Endothelial cell (in vitro differentiated cells): ENCODE measurements around the gene ZNG1B. TPM values are rescaled to one million over a fixed set of nuclear protein-coding genes. Genes with fewer than 3 reads are reported as not detected.
"Not testable (repeated sequence)": the region's sequence is repeated elsewhere in the genome, so short reads cannot be mapped to it uniquely, and the experiment has no call there.

ENCODE experiments used
- DNase-seq: peaks from one replicate; pipeline ENCODE4 v3.0.0; 2021; ENCODE audit warnings: low spot score
- H3K27ac Mint-ChIP-seq: one replicate; pipeline ENCODE4 v1.8.0; 2021; ENCODE audit warnings: mixed read lengths, inconsistent platforms; ENCODE audit not compliant: unreplicated experiment
- H3K27me3 Mint-ChIP-seq: one replicate; pipeline ENCODE4 v1.8.0; 2021; ENCODE audit warnings: mild to moderate bottlenecking, moderate library complexity, mixed read lengths, inconsistent platforms; ENCODE audit not compliant: unreplicated experiment
- H3K36me3 Mint-ChIP-seq: one replicate; pipeline ENCODE4 v1.8.0; 2021; ENCODE audit warnings: mild to moderate bottlenecking, low read depth, mixed read lengths, inconsistent platforms; ENCODE audit not compliant: unreplicated experiment
- H3K4me1 Mint-ChIP-seq: one replicate; pipeline ENCODE4 v1.8.0; 2021; ENCODE audit warnings: mild to moderate bottlenecking, mixed read lengths, inconsistent platforms; ENCODE audit not compliant: unreplicated experiment
- H3K4me3 Mint-ChIP-seq: one replicate; pipeline ENCODE4 v1.8.0; 2021; ENCODE audit warnings: mild to moderate bottlenecking, mixed read lengths, inconsistent platforms; ENCODE audit not compliant: unreplicated experiment
- H3K9me3 Mint-ChIP-seq: one replicate; pipeline ENCODE4 v1.8.0; 2021; ENCODE audit warnings: mixed read lengths, inconsistent platforms; ENCODE audit not compliant: unreplicated experiment
- long read RNA-seq: library from polyadenylated mRNA; unstranded; transcript quantifications from one replicate; pipeline ENCODE4 v2.0.0, GENCODE V29; 2020; ENCODE audit not compliant: unreplicated experiment
- total RNA-seq: library from RNA; stranded (reverse); fragmentation: NEBNext Ultra II Directional; extraction: Animal tissue kit (Norgen Biotek cat#: 25700); gene quantifications from one replicate; pipeline ENCODE4 v1.2.1, GENCODE V29; 2021; ENCODE audit not compliant: unreplicated experiment
- TF ChIP-seq, protein P1 (sequence below): fragments of 200-600 bp; sonication (generic); IDR thresholded peaks from one replicate; pipeline ENCODE4 v1.5.0; 2021; ENCODE audit warnings: antibody characterized with exemption; ENCODE audit not compliant: unreplicated experiment

ZNG1B gene
- 29.3 TPM for total RNA-seq
- long read RNA-seq, transcript CBWD2-201 (15 exons, 1,812 nt) = major isoform, 21 of 41 reads
- long read RNA-seq, transcript CBWD2-202 (16 exons, 1,740 nt) = minor isoform, 5 of 41 reads
- long read RNA-seq, partial matches to known transcripts = 2 of 41 reads
- long read RNA-seq, other reads (novel, unspliced or antisense) = 9 of 41 reads

DNA sequence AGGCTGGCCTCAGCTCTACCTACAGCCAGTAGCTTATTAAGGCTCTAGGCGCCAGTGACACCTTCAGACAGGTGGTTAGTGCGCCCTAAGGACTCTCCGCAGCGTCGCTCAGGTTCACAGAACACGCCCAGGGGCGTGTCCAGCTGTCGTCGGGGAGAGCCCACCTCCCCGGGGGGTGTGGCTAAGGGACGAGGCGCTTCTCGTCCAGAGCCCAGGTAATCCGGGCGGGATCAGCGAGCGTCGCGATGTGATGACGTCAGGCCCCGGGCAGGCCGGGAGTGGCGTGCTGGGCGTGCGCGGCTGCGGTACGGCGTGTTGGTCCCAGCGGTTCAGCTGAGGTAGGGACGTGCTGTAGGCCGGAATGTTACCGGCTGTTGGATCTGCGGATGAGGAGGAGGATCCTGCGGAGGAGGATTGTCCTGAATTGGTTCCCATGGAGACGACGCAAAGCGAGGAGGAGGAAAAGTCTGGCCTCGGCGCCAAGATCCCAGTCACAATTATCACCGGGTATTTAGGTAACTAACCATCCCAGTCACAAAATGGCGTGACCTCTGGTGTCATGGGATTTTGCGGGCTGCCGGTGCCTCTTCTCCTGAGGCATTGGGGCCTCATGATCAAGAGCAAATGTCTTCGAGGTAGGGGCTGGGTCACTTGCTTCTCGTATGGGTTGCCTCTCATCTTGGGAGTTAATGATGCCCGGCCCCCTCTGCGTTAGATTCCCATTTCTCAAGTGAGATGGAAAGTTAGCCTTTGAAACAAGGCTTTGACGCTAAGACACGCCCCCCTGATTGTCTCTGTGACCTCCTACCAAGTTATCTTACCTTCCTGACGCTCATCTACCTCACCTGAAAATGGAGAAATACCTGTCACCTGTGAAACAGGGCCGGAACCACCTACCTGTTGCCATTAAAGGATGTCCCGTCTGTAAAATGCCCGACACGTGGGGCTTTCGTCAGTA is at the start of gene ZNG1B:
ZNG1B (plus strand) TSS at position 184 of the 958 bp plus-strand sequence; CDS start at position 362, 178 bp downstream.
- not testable (repeated sequence) for H3K36me3 Mint-ChIP-seq, H3K4me1 Mint-ChIP-seq, H3K9me3 Mint-ChIP-seq, H3K27me3 Mint-ChIP-seq
- DNase-seq = peak; percentile 60
- Mint-ChIP-seq H3K4me3 (peak within 1 kb of the TSS; percentile 96), H3K27ac (peak within 1 kb of the TSS; percentile 94)

- TF ChIP-seq, protein P1, sequence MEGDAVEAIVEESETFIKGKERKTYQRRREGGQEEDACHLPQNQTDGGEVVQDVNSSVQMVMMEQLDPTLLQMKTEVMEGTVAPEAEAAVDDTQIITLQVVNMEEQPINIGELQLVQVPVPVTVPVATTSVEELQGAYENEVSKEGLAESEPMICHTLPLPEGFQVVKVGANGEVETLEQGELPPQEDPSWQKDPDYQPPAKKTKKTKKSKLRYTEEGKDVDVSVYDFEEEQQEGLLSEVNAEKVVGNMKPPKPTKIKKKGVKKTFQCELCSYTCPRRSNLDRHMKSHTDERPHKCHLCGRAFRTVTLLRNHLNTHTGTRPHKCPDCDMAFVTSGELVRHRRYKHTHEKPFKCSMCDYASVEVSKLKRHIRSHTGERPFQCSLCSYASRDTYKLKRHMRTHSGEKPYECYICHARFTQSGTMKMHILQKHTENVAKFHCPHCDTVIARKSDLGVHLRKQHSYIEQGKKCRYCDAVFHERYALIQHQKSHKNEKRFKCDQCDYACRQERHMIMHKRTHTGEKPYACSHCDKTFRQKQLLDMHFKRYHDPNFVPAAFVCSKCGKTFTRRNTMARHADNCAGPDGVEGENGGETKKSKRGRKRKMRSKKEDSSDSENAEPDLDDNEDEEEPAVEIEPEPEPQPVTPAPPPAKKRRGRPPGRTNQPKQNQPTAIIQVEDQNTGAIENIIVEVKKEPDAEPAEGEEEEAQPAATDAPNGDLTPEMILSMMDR = peak; percentile 100
- Mint-ChIP-seq H3K36me3 (peaks cover 4% of the 10 kb centered on the region), H3K9me3 (no peaks in the 10 kb centered on the region), H3K4me3 (no peak overlapping the region), H3K27ac (no peak overlapping the region), H3K27me3 (peaks cover 2% of the 10 kb centered on the region), H3K4me1 (peaks cover 4% of the 10 kb centered on the region)
- DNase-seq = peak; percentile 81
Measured at GRCh38 chr2:113390124-113390849, 47.2 kb upstream of the ZNG1B start.

GRCh38 chr2:113391073-113391472 is 46.4 kb upstream of the ZNG1B start:
- Mint-ChIP-seq H3K36me3 (peaks cover 4% of the 10 kb centered on the region), H3K4me1 (peaks cover 4% of the 10 kb centered on the region), H3K9me3 (no peaks in the 10 kb centered on the region), H3K27ac (no peak overlapping the region), H3K27me3 (peaks cover 2% of the 10 kb centered on the region), H3K4me3 (no peak overlapping the region)
- no peak for DNase-seq
- TF ChIP-seq, protein P1 = no peak

DNA sequence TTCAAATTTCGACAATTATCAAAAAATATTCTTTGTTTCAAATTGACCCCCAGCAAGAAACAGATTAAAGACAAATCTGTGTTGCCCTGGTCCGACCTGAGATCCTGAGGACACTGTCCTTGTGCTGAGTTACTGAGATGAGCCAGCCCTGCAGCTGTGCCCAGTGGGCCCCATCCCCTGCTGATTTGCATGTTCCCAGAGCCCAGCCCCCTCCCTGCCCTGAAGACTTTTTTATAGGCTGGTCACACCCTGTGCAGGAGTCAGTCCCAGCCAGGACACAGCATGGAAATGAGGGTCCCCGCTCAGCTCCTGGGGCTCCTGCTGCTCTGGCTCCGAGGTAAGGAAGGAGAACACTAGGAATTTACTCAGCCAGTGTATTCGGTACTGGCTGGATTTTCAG is 31.4 kb upstream of the ZNG1B start:
- no peaks in the 10 kb centered on the region for H3K36me3 Mint-ChIP-seq
- H3K27me3 Mint-ChIP-seq = no peaks in the 10 kb centered on the region
- DNase-seq = no peak
- H3K4me1 Mint-ChIP-seq = no peaks in the 10 kb centered on the region
- H3K4me3 Mint-ChIP-seq = no peak overlapping the region
- no peak overlapping the region for H3K27ac Mint-ChIP-seq
- no peaks in the 10 kb centered on the region for H3K9me3 Mint-ChIP-seq
- TF ChIP-seq, protein P1 = no peak

GRCh38 chr2:113407446-113408099 is 29.9 kb upstream of the ZNG1B start:
- H3K27me3 Mint-ChIP-seq = no peaks in the 10 kb centered on the region
- H3K4me3 Mint-ChIP-seq = no peak overlapping the region
- no peak for DNase-seq
- H3K9me3 Mint-ChIP-seq = no peaks in the 10 kb centered on the region
- H3K27ac Mint-ChIP-seq = no peak overlapping the region
- TF ChIP-seq, protein P1 = peak; percentile 29
- no peaks in the 10 kb centered on the region for H3K36me3 Mint-ChIP-seq
- H3K4me1 Mint-ChIP-seq = peaks cover under 1% of the 10 kb centered on the region

GRCh38 chr2:113411725-113412352 is 25.7 kb upstream of the ZNG1B start:
- H3K4me3 Mint-ChIP-seq, H3K4me1 Mint-ChIP-seq, H3K27me3 Mint-ChIP-seq, H3K27ac Mint-ChIP-seq, H3K36me3 Mint-ChIP-seq, H3K9me3 Mint-ChIP-seq, DNase-seq: not testable (repeated sequence)

DNA sequence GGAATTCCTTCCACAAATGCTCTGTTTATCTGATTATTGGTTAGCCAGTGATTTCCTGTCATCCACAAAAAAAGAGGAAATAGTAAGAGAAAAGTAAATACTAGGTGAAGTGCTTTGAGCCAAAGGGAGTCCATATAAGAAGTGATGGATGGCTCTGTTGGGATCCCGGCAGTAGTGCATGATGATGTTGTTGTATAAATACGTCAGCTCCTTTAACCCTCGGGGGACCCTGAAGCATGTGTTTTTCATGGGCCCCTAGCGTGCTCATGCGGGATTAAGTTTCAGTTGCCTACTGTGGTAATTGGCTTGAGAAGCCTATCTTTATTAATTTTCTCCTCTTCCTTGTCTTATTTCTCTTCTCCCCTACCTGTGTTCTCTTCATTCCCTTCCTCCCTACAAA is 24.7 kb upstream of the ZNG1B start:
- H3K4me3 Mint-ChIP-seq, H3K36me3 Mint-ChIP-seq, H3K9me3 Mint-ChIP-seq, H3K27me3 Mint-ChIP-seq, H3K4me1 Mint-ChIP-seq, DNase-seq, H3K27ac Mint-ChIP-seq: not testable (repeated sequence)
